Keratinocyte (primary cell): ENCODE results near the gene NAA80. TPM values are rescaled to one million over a fixed set of nuclear protein-coding genes. Genes with fewer than 3 reads are reported as not detected.

Experiments used
- DNase-seq: peaks from one replicate; pipeline ENCODE4 v3.0.0-alpha.2; 2011; ENCODE audit warnings: low read depth, missing footprints, low spot score
- FAIRE-seq: peaks from 2 replicates; lab custom pipeline; 2011; peaks lifted over from hg19 to GRCh38; lab: Jason Lieb, UNC
- H2AFZ ChIP-seq: 2 replicates; pipeline ENCODE4 v1.6.0; 2012; ENCODE audit warnings: low read length, control low read depth, inconsistent platforms; ENCODE audit not compliant: control insufficient read depth
- H3K27ac ChIP-seq: 2 replicates; pipeline ENCODE4 v1.5.1; 2011; ENCODE audit warnings: low read length; ENCODE audit not compliant: control insufficient read depth, insufficient read depth
- H3K27me3 ChIP-seq: 3 replicates; pipeline ENCODE4 v1.6.0; 2011; ENCODE audit warnings: low read length; ENCODE audit not compliant: control insufficient read depth, insufficient read depth; ENCODE audit errors: extremely low read depth
- H3K36me3 ChIP-seq, 2 experiments: 2 replicates in 1 of 2; 3 replicates in 1 of 2; pipeline ENCODE4 v1.5.1; 2011; ENCODE audit warnings: low read length in 2 of 2, mild to moderate bottlenecking in 1 of 2; ENCODE audit not compliant: control insufficient read depth in 2 of 2, insufficient read depth in 2 of 2; ENCODE audit errors: extremely low read depth in 1 of 2
- H3K4me1 ChIP-seq: 3 replicates; pipeline ENCODE4 v1.5.1; 2011; ENCODE audit warnings: low read length; ENCODE audit not compliant: control insufficient read depth, insufficient read depth; ENCODE audit errors: extremely low read depth
- H3K4me2 ChIP-seq: 3 replicates; pipeline ENCODE4 v1.6.0; 2011; ENCODE audit warnings: low read depth, low read length; ENCODE audit not compliant: control insufficient read depth, insufficient read depth; ENCODE audit errors: extremely low read depth
- H3K4me3 ChIP-seq, 3 experiments: fragments of 200-600 bp in 1 of 3; sonication (generic) in 1 of 3; 2 replicates in 2 of 3; 3 replicates in 1 of 3; pipeline ENCODE4 v1.5.1; 2011 to 2016; ENCODE audit warnings: low read length in 3 of 3, mild to moderate bottlenecking in 3 of 3, control low read depth in 2 of 3, inconsistent platforms in 1 of 3, low read depth in 1 of 3, mixed read lengths in 1 of 3, mixed run types in 1 of 3, moderate library complexity in 1 of 3; ENCODE audit not compliant: control insufficient read depth in 2 of 3, insufficient read depth in 2 of 3; ENCODE audit errors: extremely low read depth in 1 of 3
- H3K79me2 ChIP-seq: 2 replicates; pipeline ENCODE4 v1.6.0; 2012; ENCODE audit warnings: low read length; ENCODE audit not compliant: control insufficient read depth, insufficient read depth
- H3K9ac ChIP-seq: 3 replicates; pipeline ENCODE4 v1.6.0; 2011; ENCODE audit warnings: low read length; ENCODE audit not compliant: control insufficient read depth, insufficient read depth; ENCODE audit errors: extremely low read depth
- H3K9me1 ChIP-seq: 3 replicates; pipeline ENCODE4 v1.6.0; 2011; ENCODE audit warnings: low read length; ENCODE audit not compliant: control insufficient read depth, insufficient read depth; ENCODE audit errors: extremely low read depth
- H3K9me3 ChIP-seq: 2 replicates; pipeline ENCODE4 v1.5.1; 2012; ENCODE audit warnings: low read depth, low read length; ENCODE audit not compliant: control insufficient read depth
- H4K20me1 ChIP-seq: 3 replicates; pipeline ENCODE4 v1.6.0; 2011; ENCODE audit warnings: low read length; ENCODE audit not compliant: control insufficient read depth, insufficient read depth; ENCODE audit errors: extremely low read depth
- CTCF ChIP-seq, 3 experiments: IDR thresholded peaks in 1 of 3; conservative IDR thresholded peaks in 1 of 3; optimal IDR thresholded peaks in 1 of 3; 2 replicates in 2 of 3; 3 replicates in 1 of 3; pipeline versions ENCODE3 to v1.5.1; 2011; ENCODE audit warnings: low read length in 3 of 3, mild to moderate bottlenecking in 3 of 3, moderate library complexity in 2 of 3, control low read depth in 1 of 3, inconsistent platforms in 1 of 3; ENCODE audit not compliant: insufficient read depth in 2 of 3; ENCODE audit errors: extremely low read depth in 1 of 3
- EZH2 ChIP-seq: IDR thresholded peaks from one replicate; pipeline ENCODE4 v1.6.1; 2012; ENCODE audit warnings: inconsistent platforms, mild to moderate bottlenecking, low read length, moderate library complexity
- dilution Hi-C: fragments of 300-500 bp; cut with MboI; formaldehyde crosslinking; loops from one replicate; pipeline ENCODE4 v1.7.0; 2020; ENCODE audit warnings: low sequenced_read_pairs; ENCODE audit not compliant: extremely low pct_ligation_motif_present
- polyA plus RNA-seq, 5 experiments: library from polyadenylated mRNA; depleted of rRNA in 3 of 5; stranded (reverse) in 3 of 5; stranded (forward) in 1 of 5; unstranded in 1 of 5; fragments of >200 nt; gene quantifications; 1 replicate in 1 of 5; 2 replicates in 3 of 5; 3 replicates in 1 of 5; pipeline versions ENCODE4 v1.2.1 to v1.2.3, GENCODE V29; 2011 to 2012; ENCODE audit warnings: missing spikeins in 2 of 5, low read depth in 1 of 5, low replicate concordance in 1 of 5

The NAA80 gene
- polyA plus RNA-seq, 1 donor (not counting 4 experiments of a cell fraction or from before 2014, with no cell fraction given) = 6.1 TPM

DNA sequence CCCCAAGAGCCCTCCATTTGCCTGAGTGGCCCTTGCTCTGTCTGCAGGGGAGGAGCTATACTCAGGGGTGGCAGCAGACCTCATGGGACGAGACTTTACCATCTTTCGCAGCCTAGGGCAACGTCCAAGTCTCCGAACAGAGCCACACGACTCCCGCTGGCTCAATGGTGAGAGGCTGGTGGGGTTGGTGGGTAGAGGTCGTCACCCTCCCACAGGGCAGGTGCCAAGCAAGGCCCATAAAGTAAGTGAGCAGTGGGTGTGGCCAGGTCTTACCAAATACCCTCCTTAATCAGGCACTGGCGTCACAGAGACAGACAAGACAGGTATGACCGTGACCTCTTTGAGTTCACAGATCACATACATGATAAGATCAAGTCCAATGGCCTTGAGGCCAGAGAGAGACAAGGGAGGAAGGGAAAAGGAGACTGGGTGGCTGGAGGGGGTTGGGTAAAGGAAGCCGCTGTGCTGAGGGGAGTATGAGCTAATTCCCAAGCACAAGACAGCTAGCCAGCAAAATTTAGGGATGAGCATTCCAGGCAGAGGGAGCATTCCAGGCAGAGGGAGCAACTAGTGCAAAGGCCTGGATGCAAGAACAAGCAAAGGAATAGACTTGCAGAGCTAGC lies 27.8 kb downstream of the NAA80 start:
- Histone ChIP-seq H4K20me1 (no peaks in the 10 kb centered on the region), H3K4me2 (no peak overlapping the region), H3K27ac (no peak overlapping the region), H3K36me3 (no peaks in the 10 kb centered on the region), H3K9me1 (no peaks in the 10 kb centered on the region), H3K9me3 (no peaks in the 10 kb centered on the region), H2AFZ (no peak overlapping the region), H3K9ac (no peak overlapping the region), H3K79me2 (no peaks in the 10 kb centered on the region), H3K4me1 (peaks cover 28% of the 10 kb centered on the region), H3K27me3 (peaks cover 34% of the 10 kb centered on the region), H3K4me3 (no peak overlapping the region)
- DNase-seq = no peak
- no peak for FAIRE-seq
- TF ChIP-seq EZH2 (no peak), CTCF (optimal IDR thresholded peaks at IDR 0.05 in 1 of 3, IDR thresholded peaks at IDR 0.05 in 1 of 3, conservative IDR thresholded peaks at IDR 0.05 in 1 of 3; ENCODE audit: extremely low read depth in 1 of 3, insufficient read depth in 2 of 3, low read length in 3 of 3) (no peak)
- dilution Hi-C loops = no loop called here

- H3K9me1 ChIP-seq = no peaks in the 10 kb centered on the region
- no peak overlapping the region for H3K27ac ChIP-seq
- no peaks in the 10 kb centered on the region for H4K20me1 ChIP-seq
- DNase-seq (no peak), FAIRE-seq (no peak)
- no peaks in the 10 kb centered on the region for H3K79me2 ChIP-seq
- H3K4me1 ChIP-seq = peaks cover 28% of the 10 kb centered on the region
- no peak overlapping the region for H2AFZ ChIP-seq
- H3K9ac ChIP-seq = no peak overlapping the region
- dilution Hi-C loops = no loop called here
- no peak for TF ChIP-seq EZH2
- TF ChIP-seq CTCF (optimal IDR thresholded peaks at IDR 0.05 in 1 of 3, IDR thresholded peaks at IDR 0.05 in 1 of 3, conservative IDR thresholded peaks at IDR 0.05 in 1 of 3; ENCODE audit: extremely low read depth in 1 of 3, insufficient read depth in 2 of 3, low read length in 3 of 3) = no peak
- no peaks in the 10 kb centered on the region for H3K9me3 ChIP-seq
- no peaks in the 10 kb centered on the region for H3K36me3 ChIP-seq
- peaks cover 26% of the 10 kb centered on the region for H3K27me3 ChIP-seq
- no peak overlapping the region for H3K4me2 ChIP-seq
- H3K4me3 ChIP-seq = no peak overlapping the region
Measured at GRCh38 chr3:50270422-50271224, 28.6 kb downstream of the NAA80 start.
